HUES6 (cell line): Measurements from ENCODE around the gene CALML5.

Experiments
- H3K27ac ChIP-seq: 2 replicates; pipeline ENCODE4 v1.7.0; 2013; ENCODE audit warnings: low read depth, mild to moderate bottlenecking, low read length, inconsistent platforms
- H3K27me3 ChIP-seq: 2 replicates; pipeline ENCODE4 v1.6.1; 2013; ENCODE audit warnings: low read length; ENCODE audit not compliant: control insufficient read depth, insufficient read depth
- H3K36me3 ChIP-seq: 2 replicates; pipeline ENCODE4 v1.6.1; 2013; ENCODE audit warnings: low read length; ENCODE audit not compliant: control insufficient read depth, insufficient read depth
- H3K4me1 ChIP-seq: 2 replicates; pipeline ENCODE4 v1.6.1; 2013; ENCODE audit warnings: low read length; ENCODE audit not compliant: control insufficient read depth, insufficient read depth
- H3K4me3 ChIP-seq: 2 replicates; pipeline ENCODE4 v1.5.1; 2013; ENCODE audit warnings: low read depth, low read length
- H3K9ac ChIP-seq: one replicate; pipeline ENCODE4 v1.6.1; 2013; ENCODE audit warnings: mild to moderate bottlenecking, low read length
- H3K9me3 ChIP-seq: 2 replicates; pipeline ENCODE4 v1.6.1; 2013; ENCODE audit warnings: low read depth, low read length; ENCODE audit not compliant: control insufficient read depth, insufficient read depth

The CALML5 gene

DNA sequence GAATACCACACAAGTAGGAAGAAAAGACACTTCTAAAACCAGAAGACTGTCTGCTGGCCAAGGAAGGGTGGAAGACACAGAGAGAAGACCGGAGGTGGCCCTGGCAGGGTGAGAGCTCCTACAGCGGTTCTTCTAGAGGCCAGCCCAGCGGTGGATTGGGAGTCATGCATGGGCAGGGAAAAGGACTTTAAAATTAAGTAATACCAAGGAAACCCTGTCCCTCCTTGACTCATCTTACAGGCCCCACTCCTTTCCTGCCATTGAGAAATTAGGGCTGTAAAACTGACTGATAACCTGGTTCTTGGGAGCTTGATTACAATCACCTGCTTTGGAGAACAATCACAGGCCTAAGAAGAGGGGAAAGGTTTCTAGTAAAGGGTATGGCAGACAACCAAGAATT is 41.5 kb upstream of the CALML5 start:
- H3K9me3 ChIP-seq = peaks cover 26% of the 10 kb centered on the region
- H3K4me1 ChIP-seq = peaks cover 8% of the 10 kb centered on the region; the same call in 1 of the 2 replicates
- no peak overlapping the region for H3K4me3 ChIP-seq
- no peaks in the 10 kb centered on the region for H3K27me3 ChIP-seq
- no peak overlapping the region for H3K9ac ChIP-seq
- no peaks in the 10 kb centered on the region for H3K36me3 ChIP-seq
- H3K27ac ChIP-seq = no peak overlapping the region

DNA sequence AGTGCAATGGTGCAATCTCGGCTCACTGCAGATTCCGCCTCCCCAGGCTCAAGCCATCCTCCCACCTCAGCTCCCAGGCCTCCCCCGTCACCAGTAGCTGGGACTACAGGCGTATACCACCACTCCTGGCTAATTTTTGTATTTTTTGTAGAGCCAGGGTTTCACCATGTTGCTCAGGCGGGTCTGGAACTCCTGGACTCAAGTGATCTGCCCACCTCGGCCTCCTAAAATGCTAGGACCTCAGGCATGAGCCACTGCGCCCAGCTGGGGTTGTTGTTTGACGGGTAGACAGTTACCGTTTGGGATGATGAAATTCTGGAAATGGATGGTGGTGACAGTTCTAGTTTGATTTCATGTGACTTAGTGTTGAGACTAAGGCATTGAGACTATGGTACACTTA is 40.7 kb upstream of the CALML5 start:
- no peak overlapping the region for H3K4me3 ChIP-seq
- H3K27me3 ChIP-seq = no peaks in the 10 kb centered on the region
- no peak overlapping the region for H3K9ac ChIP-seq
- no peaks in the 10 kb centered on the region for H3K36me3 ChIP-seq
- peaks cover 26% of the 10 kb centered on the region for H3K9me3 ChIP-seq
- no peak overlapping the region for H3K27ac ChIP-seq
- H3K4me1 ChIP-seq = peaks cover 8% of the 10 kb centered on the region; the same call in 1 of the 2 replicates

DNA sequence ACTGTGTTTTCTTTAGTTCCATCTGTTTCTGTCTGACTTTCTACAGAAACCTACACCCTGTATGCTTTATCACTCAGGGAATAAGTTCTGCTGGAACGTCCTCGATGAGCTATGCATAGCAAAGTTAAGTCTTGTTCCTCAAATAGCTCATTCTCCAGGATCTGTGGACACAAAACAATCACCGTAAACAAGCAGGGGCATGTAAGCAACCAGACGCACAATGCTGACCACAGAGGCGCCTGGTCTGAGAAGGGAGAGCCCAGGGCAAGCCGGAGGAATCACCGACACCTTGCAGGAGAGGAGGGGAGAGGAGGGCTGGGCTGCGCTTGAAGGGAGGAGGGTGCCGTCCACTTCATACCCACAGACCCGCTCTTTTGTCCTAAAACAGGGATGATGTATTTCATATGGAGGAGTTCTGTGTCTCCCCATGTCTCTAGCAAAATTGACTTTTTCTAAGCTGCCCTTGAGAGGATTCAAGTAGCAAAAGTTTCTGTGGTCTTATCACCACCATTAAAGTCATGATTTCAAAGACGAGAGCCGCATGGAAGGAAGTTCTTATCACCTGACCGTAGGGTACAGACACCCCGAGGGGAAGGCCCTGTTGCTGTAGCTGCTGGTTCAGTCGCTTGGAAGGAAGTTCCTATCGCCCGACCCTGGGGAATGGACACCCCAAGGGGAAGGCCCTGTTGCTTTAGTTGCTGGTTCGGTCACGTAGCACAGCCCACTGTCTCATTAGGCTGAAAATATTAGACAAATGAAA is 39.7 kb upstream of the CALML5 start:
- Histone ChIP-seq H3K4me1 (peaks cover 8% of the 10 kb centered on the region; the same call in 1 of the 2 replicates), H3K27me3 (no peaks in the 10 kb centered on the region), H3K9me3 (peaks cover 22% of the 10 kb centered on the region), H3K36me3 (no peaks in the 10 kb centered on the region), H3K4me3 (no peak overlapping the region), H3K9ac (no peak overlapping the region), H3K27ac (no peak overlapping the region)

DNA sequence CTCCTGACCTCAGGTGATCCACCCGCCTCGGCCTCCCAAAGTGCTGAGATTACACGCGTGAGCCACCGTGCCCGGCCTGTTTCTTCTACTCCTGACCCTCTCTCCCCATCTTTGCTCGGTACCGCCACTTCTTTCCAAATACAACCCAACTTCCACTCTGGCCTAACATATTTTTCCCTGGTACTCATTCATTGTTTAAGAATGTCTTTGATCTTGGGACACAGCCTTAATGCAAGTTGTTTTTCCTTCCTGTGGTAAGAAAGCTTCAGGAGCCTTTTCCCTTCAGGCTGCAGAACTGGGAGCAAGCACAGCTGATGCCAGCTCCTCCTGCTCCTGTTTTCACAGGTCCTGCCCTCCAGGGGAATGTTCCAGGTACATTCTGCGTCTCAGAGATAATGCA is 39.1 kb upstream of the CALML5 start:
- Histone ChIP-seq H3K4me1 (peaks cover 8% of the 10 kb centered on the region; the same call in 1 of the 2 replicates), H3K4me3 (no peak overlapping the region), H3K27me3 (no peaks in the 10 kb centered on the region), H3K36me3 (no peaks in the 10 kb centered on the region), H3K27ac (no peak overlapping the region), H3K9me3 (peaks cover 18% of the 10 kb centered on the region), H3K9ac (no peak overlapping the region)

DNA sequence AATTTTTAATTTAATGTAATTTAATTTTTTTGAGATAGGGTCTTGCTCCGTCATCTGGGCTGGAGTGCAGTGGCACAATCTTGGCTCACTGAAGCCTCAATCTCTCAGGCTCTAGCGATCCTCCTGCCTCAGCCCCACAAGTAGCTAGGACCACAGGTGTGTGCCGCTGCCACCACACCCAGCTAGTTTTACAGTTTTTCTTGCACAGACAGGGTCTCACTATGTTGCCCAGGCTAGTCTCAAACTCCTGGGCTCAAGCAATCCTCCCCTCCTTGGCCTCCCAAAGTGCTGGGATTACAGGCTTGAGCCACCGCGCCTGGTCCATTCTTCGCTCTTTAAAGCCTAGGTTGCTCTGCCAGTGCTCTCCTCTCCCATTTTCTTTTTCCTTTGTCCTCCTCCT is 38.3 kb upstream of the CALML5 start:
- Histone ChIP-seq H3K27me3 (no peaks in the 10 kb centered on the region), H3K9ac (no peak overlapping the region), H3K36me3 (no peaks in the 10 kb centered on the region), H3K4me1 (peaks cover 8% of the 10 kb centered on the region; the same call in 1 of the 2 replicates), H3K9me3 (peaks cover 15% of the 10 kb centered on the region; the same call in 1 of the 2 replicates), H3K4me3 (no peak overlapping the region), H3K27ac (no peak overlapping the region)

DNA sequence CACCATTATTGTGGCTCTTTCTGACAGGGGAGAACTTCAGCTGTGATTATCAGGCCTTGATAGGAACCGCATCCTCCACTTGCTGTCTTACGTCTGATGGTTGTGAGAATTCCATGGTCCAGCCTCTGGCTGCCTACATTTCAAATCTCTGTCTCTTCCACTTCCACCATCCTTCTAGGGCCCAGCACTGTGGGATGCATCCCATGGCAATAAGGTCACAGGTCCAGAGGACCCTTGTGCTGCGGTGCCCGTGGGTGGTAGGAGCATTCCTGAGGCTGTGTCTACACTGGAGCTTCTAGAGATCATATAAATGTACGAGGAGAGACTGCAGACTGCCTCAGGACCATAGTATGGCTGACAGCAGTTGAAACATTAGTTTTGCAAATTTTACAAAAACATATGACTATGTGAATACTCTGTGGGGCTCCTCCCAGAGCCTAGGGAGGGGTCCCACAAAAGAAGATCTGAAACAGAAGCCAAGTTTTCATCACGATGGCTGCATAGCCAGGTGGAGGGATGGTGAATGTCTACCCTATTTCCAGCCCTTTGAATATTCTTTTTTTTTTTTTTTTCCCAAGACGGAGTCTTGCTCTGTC is 37.2 kb upstream of the CALML5 start:
- Histone ChIP-seq H3K36me3 (no peaks in the 10 kb centered on the region), H3K27ac (no peak overlapping the region), H3K9me3 (peaks cover 12% of the 10 kb centered on the region; the same call in 1 of the 2 replicates), H3K4me1 (peaks cover 8% of the 10 kb centered on the region; the same call in 1 of the 2 replicates), H3K9ac (no peak overlapping the region), H3K4me3 (no peak overlapping the region), H3K27me3 (no peaks in the 10 kb centered on the region)

DNA sequence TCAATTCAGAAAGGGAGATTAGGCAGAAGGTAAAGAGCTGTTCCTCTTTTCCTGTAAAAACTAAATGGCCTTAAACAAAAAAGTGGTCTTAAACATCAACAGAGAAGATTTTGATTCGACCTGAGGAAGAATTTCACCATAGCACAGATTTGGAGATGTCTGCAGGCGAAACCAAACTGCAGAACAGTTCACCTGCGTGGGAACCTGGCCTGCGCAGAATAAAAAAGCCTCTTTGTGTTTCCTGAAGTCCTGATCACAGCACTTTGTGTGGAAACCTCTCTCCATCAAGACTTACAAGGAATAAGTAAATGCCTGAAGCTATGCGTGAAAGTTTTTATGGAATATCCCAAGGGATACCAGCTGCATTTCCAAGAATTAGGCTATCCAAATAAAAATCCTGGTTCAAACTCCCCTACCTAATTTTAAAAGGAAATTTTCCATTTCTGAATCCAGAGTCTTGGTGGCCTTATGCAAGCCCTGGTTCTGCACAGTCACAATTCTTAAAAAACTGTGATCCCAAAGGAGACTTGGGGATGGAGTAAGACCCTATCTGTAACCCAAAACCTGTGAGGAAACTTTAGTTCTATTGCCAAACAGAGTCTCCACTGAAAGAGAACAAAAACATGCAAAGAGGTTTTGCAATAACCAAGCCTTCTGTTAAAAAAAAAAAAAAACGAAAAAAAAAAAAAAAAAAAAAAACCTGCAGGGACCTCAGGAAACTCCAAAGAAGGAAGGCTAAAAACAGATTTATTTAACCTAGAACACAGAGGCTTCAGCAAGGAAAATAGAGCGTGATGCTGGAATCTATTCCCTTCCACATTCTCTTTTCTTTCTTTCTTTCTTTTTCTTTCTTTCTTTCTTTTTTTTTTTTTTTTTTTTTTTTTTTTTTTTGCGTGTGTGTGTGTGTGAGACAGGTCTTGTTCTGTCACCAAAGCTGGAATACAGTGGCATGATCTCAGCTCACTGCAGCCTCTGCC is 35.8 kb upstream of the CALML5 start:
- no peak overlapping the region for H3K4me3 ChIP-seq

DNA sequence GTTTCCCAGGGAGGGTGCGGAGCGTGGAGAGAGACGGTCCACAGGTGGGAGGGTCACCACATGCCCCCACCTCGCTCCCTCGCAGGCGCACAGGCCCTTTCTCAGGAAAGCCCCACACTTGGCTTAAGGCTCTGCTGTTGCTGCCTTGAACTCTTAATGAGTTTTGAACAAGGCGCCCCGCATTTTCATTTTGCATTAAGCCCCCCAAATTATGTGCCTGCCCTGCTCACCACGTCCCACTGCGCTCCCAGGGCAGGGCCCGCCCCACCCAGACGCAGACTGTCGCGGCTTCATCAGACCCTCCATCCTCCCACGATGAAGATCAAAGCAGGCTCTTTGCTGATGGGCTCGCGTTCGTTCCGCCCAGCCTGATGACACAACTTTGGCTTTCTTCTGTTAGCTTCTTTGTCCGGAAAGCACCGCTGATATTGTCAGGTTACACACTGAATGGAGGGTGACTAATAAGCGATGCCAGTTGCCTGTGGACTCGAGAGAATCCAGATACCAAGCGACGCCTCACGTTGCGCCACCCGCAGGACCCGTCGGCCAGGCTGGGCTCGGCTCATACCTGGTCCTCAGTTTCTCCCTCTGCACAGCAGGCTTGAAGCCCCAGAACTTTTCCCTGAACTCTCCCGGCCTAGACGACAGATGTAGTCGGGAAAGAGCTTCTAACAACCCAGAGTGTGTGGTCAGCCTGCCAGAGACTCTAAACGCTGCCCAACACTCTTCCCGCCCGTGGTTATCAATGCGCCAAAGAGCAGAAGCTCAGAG is 34.9 kb upstream of the CALML5 start:
- Histone ChIP-seq H3K9me3 (no peaks in the 10 kb centered on the region; the same call in 1 of the 2 replicates), H3K27me3 (no peaks in the 10 kb centered on the region), H3K4me3 (no peak overlapping the region), H3K27ac (no peak overlapping the region), H3K36me3 (no peaks in the 10 kb centered on the region), H3K4me1 (peaks cover 8% of the 10 kb centered on the region; the same call in 1 of the 2 replicates), H3K9ac (no peak overlapping the region)

More for the DNA sequence above, 35.8 kb upstream of the CALML5 start:
- Histone ChIP-seq H3K9me3 (peaks cover 1% of the 10 kb centered on the region; the same call in 1 of the 2 replicates), H3K27me3 (no peaks in the 10 kb centered on the region), H3K9ac (no peak overlapping the region), H3K4me1 (peaks cover 8% of the 10 kb centered on the region; the same call in 1 of the 2 replicates), H3K36me3 (no peaks in the 10 kb centered on the region), H3K27ac (no peak overlapping the region)

DNA sequence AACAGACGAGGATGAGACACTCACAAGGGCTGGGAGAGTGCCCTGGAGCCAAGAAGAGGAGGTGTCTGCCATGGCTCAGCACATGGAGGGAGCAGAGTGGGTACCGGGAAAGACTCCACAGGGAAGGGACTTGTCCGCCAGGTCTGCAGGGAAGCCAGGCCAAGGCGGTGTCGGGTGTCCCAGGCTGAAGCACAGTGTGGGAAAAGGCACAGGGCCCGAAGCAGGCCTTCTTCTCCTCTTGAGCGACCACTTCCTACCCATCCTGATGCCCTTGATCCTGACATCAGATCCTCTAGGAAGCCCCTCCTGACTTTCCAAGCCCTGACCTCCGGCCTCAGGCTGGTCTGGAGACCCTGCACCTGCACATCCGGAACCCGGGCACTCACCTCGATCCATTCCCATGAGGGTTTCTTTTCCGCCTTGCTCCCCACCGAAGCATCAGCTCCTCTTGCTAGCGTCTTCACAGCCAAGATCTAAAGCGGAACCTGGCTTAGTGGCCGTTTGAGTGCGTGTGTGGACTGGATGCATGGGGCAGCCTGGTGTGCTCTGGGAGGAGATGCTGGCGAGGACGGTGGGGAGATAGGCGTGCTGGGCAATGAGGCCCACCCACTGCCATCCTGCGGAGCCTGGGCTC is 33.8 kb upstream of the CALML5 start:
- Histone ChIP-seq H3K4me1 (no peaks in the 10 kb centered on the region), H3K9me3 (no peaks in the 10 kb centered on the region; the same call in 1 of the 2 replicates), H3K27ac (no peak overlapping the region), H3K27me3 (no peaks in the 10 kb centered on the region), H3K4me3 (no peak overlapping the region), H3K36me3 (no peaks in the 10 kb centered on the region), H3K9ac (no peak overlapping the region)

DNA sequence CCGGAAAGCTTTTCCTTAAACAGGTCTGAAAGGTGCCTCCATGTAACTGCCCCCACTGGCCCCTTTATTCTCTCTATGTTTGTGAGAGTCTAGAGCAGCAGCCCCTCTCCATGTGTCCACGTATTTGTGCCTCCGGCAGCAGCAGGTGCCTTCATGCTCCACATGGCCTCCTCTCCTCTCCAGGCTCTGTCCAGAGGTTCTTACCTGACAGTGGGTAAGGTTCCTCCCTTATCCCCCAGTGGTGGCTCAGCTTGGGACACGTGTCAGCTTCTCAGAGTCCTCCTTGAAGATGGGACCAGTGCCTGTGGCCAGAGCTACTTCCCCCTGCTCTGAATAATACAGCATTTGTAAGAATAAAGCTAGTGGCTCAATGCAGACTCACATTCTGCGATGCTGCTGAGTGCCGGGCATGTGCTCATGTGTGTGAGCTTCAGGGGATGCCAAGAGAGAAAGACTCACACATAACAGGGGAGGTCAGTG is 33.3 kb upstream of the CALML5 start:
- no peaks in the 10 kb centered on the region for H3K4me1 ChIP-seq

More for the DNA sequence above, 33.3 kb upstream of the CALML5 start:
- no peaks in the 10 kb centered on the region; the same call in 1 of the 2 replicates for H3K9me3 ChIP-seq
- H3K9ac ChIP-seq = no peak overlapping the region
- no peaks in the 10 kb centered on the region for H3K36me3 ChIP-seq
- H3K27me3 ChIP-seq = no peaks in the 10 kb centered on the region
- H3K27ac ChIP-seq = no peak overlapping the region
- no peak overlapping the region for H3K4me3 ChIP-seq
